Measurements from ENCODE around the gene ITGB2. TPM values are rescaled to one million over a fixed set of nuclear protein-coding genes. Genes with fewer than 3 reads are reported as not detected.

The ITGB2 gene
- total RNA-seq, 1 donor from 2014 or later = 0.62 TPM

- H3K27me3 Mint-ChIP-seq (ENCODE audit: unreplicated experiment) = no peaks in the 10 kb centered on the region
- no peak for DNase-seq (ENCODE audit: extremely low spot score, unreplicated experiment)
- no peak overlapping the region for H3K27ac Mint-ChIP-seq (ENCODE audit: unreplicated experiment)
- peaks cover 8% of the 10 kb centered on the region for H3K4me1 Mint-ChIP-seq (ENCODE audit: unreplicated experiment)
- H3K36me3 Mint-ChIP-seq (ENCODE audit: unreplicated experiment) = peaks cover 40% of the 10 kb centered on the region
- TF ChIP-seq, protein P1, sequence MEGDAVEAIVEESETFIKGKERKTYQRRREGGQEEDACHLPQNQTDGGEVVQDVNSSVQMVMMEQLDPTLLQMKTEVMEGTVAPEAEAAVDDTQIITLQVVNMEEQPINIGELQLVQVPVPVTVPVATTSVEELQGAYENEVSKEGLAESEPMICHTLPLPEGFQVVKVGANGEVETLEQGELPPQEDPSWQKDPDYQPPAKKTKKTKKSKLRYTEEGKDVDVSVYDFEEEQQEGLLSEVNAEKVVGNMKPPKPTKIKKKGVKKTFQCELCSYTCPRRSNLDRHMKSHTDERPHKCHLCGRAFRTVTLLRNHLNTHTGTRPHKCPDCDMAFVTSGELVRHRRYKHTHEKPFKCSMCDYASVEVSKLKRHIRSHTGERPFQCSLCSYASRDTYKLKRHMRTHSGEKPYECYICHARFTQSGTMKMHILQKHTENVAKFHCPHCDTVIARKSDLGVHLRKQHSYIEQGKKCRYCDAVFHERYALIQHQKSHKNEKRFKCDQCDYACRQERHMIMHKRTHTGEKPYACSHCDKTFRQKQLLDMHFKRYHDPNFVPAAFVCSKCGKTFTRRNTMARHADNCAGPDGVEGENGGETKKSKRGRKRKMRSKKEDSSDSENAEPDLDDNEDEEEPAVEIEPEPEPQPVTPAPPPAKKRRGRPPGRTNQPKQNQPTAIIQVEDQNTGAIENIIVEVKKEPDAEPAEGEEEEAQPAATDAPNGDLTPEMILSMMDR (IDR thresholded peaks at IDR 0.05) = no peak
- H3K9me3 Mint-ChIP-seq (ENCODE audit: unreplicated experiment) = no peaks in the 10 kb centered on the region
- H3K4me3 Mint-ChIP-seq (ENCODE audit: unreplicated experiment) = no peak overlapping the region
Observed at GRCh38 chr21:44857127-44857892, 63.4 kb downstream of the ITGB2 start.

GRCh38 chr21:44856131-44856530, 64.6 kb downstream of the ITGB2 start:
- H3K27ac Mint-ChIP-seq (ENCODE audit: unreplicated experiment) = peak overlapping the region; percentile 35

GRCh38 chr21:44855572-44855971, 65.1 kb downstream of the ITGB2 start:
- TF ChIP-seq, protein P1 (IDR thresholded peaks at IDR 0.05) = no peak
- no peak for DNase-seq (ENCODE audit: extremely low spot score, unreplicated experiment)
- no peaks in the 10 kb centered on the region for H3K4me1 Mint-ChIP-seq (ENCODE audit: unreplicated experiment)
- H3K27me3 Mint-ChIP-seq (ENCODE audit: unreplicated experiment) = no peaks in the 10 kb centered on the region
- no peak overlapping the region for H3K27ac Mint-ChIP-seq (ENCODE audit: unreplicated experiment)
- H3K4me3 Mint-ChIP-seq (ENCODE audit: unreplicated experiment) = no peak overlapping the region
- H3K9me3 Mint-ChIP-seq (ENCODE audit: unreplicated experiment) = no peaks in the 10 kb centered on the region
- H3K36me3 Mint-ChIP-seq (ENCODE audit: unreplicated experiment) = peaks cover 42% of the 10 kb centered on the region

More at GRCh38 chr21:44856131-44856530, 64.6 kb downstream of the ITGB2 start:
- Mint-ChIP-seq H3K4me3 (ENCODE audit: unreplicated experiment) (no peak overlapping the region), H3K36me3 (ENCODE audit: unreplicated experiment) (peaks cover 41% of the 10 kb centered on the region), H3K9me3 (ENCODE audit: unreplicated experiment) (no peaks in the 10 kb centered on the region), H3K4me1 (ENCODE audit: unreplicated experiment) (no peaks in the 10 kb centered on the region), H3K27me3 (ENCODE audit: unreplicated experiment) (no peaks in the 10 kb centered on the region)
- TF ChIP-seq, protein P1 (IDR thresholded peaks at IDR 0.05) = no peak
- no peak for DNase-seq (ENCODE audit: extremely low spot score, unreplicated experiment)

- peaks cover 48% of the 10 kb centered on the region for H3K36me3 Mint-ChIP-seq (ENCODE audit: unreplicated experiment)
- DNase-seq (ENCODE audit: extremely low spot score, unreplicated experiment) = no peak
- no peak overlapping the region for H3K4me3 Mint-ChIP-seq (ENCODE audit: unreplicated experiment)
- H3K9me3 Mint-ChIP-seq (ENCODE audit: unreplicated experiment) = no peaks in the 10 kb centered on the region
- TF ChIP-seq, protein P1 (IDR thresholded peaks at IDR 0.05) = no peak
- H3K27me3 Mint-ChIP-seq (ENCODE audit: unreplicated experiment) = no peaks in the 10 kb centered on the region
- no peaks in the 10 kb centered on the region for H3K4me1 Mint-ChIP-seq (ENCODE audit: unreplicated experiment)
- H3K27ac Mint-ChIP-seq (ENCODE audit: unreplicated experiment) = no peak overlapping the region
Observed at GRCh38 chr21:44854664-44855446, 65.8 kb downstream of the ITGB2 start.

DNA sequence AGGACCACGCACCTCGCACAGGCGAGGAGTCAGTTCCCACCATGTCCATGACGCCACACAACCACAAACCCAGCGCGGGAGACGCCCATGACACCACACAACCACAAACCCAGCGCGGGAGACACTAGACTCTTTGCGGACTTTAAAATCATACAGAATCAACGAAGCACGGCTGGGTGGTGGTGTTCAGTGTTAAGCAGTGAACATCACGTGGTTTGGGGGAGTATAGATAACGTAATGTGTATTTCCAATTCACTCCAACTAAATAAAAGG, 66.4 kb downstream of the ITGB2 start:
- H3K4me3 Mint-ChIP-seq (ENCODE audit: unreplicated experiment) = no peak overlapping the region
- H3K27me3 Mint-ChIP-seq (ENCODE audit: unreplicated experiment) = no peaks in the 10 kb centered on the region
- H3K4me1 Mint-ChIP-seq (ENCODE audit: unreplicated experiment) = no peaks in the 10 kb centered on the region
- H3K9me3 Mint-ChIP-seq (ENCODE audit: unreplicated experiment) = no peaks in the 10 kb centered on the region
- peaks cover 49% of the 10 kb centered on the region for H3K36me3 Mint-ChIP-seq (ENCODE audit: unreplicated experiment)
- no peak for DNase-seq (ENCODE audit: extremely low spot score, unreplicated experiment)
- TF ChIP-seq, protein P1 (IDR thresholded peaks at IDR 0.05) = no peak
- no peak overlapping the region for H3K27ac Mint-ChIP-seq (ENCODE audit: unreplicated experiment)

Measured in osteocyte (in vitro differentiated cells).